ENCODE results near the gene HDAC10. TPM values are rescaled to one million over a fixed set of nuclear protein-coding genes. Genes with fewer than 3 reads are reported as not detected.
A peak's percentile ranks its signal among the peaks of the same experiment; 100 is the strongest.

HDAC10 gene
- total RNA-seq, 2 donors from 2014 or later: 57.2 to 62.8 TPM

DNA sequence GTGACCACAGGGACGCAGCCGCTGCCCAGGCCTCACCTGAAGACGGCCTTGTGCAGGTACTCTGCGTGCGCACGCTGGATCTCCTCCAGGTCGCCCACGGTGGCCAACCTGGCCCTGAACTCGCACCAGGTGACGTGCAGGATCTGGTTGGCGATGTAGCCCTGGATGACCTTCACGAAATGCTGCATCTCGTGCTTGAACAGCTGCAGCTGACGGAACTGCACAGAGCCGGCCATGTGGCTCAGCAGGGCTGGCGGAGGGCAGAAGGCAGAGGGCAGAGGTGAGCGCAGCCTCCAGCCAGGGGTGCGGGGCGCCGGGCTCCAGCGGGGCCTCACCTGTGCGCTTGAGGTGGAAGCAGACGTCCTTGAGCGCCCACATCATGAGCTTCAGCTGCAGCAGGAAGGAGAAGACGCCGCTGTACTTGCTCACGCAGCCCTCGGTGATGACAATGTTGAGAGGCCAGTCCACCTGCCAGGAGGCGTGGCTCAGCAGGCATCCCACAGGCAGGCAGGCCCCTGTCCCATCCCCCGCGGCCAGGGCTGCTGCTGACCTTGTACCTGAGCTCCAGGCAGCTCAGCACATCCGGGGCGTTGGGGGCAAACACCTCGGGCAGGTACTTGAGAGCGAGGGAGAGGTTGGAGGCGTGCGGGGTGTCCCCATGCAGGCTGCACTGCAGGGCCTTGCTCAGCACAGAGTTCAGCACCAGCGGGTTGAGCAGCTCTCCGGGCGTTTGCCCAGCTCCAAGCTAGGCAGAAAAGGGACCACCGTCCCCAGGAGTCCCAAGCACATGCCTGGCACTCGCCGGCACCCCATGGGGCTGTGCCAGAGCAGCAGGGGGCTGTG, 32.7 kb downstream of the HDAC10 start:
- Histone ChIP-seq H3K27ac (ENCODE audit: low read depth, low read length) (no peak overlapping the region), H3K4me3 (ENCODE audit: low read length) (no peak overlapping the region), H3K4me1 (ENCODE audit: control insufficient read depth, insufficient read depth, low read length) (no peaks in the 10 kb centered on the region), H3K36me3 (ENCODE audit: control insufficient read depth, insufficient read depth, low read length) (peaks cover 62% of the 10 kb centered on the region), H3K9me3 (ENCODE audit: control insufficient read depth, low read length) (no peaks in the 10 kb centered on the region), H3K27me3 (ENCODE audit: control insufficient read depth, insufficient read depth, low read length, poor library complexity, severe bottlenecking) (no peaks in the 10 kb centered on the region), H3K9ac (ENCODE audit: extremely low read depth, low read length, poor library complexity, severe bottlenecking) (no peak overlapping the region)
- H3K27ac Mint-ChIP-seq: no peak overlapping the region
- peak; percentile 59 for DNase-seq
- 91 to 95% methylated on average over 31 to 43 of the region's 43 CpGs for WGBS, 2 experiments (ENCODE audit: insufficient coverage in 1 of 2, insufficient read length in 1 of 2)
- H3K9me3 Mint-ChIP-seq: no peaks in the 10 kb centered on the region
- no peak overlapping the region for H3K4me3 Mint-ChIP-seq
- H3K4me1 Mint-ChIP-seq: no peaks in the 10 kb centered on the region
- no peak for TF ChIP-seq CTCF (conservative IDR thresholded peaks at IDR 0.05)
- peaks cover 73% of the 10 kb centered on the region for H3K36me3 Mint-ChIP-seq (ENCODE audit: low read depth)
- no peaks in the 10 kb centered on the region for H3K27me3 Mint-ChIP-seq (ENCODE audit: insufficient read depth)

DNA sequence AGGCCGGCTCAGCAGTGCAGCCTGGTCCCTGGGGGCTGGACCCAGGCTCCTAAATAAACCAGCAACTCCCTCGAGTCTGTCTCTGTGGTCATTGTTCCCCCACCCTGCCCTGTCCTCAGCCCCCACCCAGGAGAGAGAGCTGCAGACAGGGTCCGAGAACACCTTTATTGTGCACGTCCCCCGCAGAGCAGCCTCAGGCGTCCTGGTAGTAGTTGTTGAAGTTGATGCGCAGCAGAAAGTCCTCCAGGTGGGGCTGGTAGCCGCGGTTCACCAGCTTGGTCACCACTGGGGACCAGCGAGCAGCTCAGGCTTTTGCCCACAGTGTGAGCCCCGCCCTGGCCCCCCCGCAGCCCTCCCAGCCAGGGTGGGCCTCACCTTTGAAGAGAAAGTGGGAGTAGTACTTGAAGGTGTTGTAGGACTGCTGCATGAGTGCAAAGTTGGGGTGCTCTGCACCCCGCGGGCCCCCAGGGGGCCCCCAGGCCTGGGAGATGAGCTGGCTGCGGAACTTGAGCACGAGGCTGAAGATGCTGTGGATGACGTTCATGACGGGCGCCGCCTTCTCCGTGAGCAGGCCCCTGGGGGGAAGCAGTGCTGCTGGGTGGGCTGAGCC, 33.4 kb downstream of the HDAC10 start:
- no peak overlapping the region for H3K27ac ChIP-seq (ENCODE audit: low read depth, low read length)
- 92 to 93% methylated on average over 15 to 21 of the region's 21 CpGs for WGBS, 2 experiments (ENCODE audit: insufficient coverage in 1 of 2, insufficient read length in 1 of 2)

More for the DNA sequence above, 33.4 kb downstream of the HDAC10 start:
- no peaks in the 10 kb centered on the region for H3K4me1 ChIP-seq (ENCODE audit: control insufficient read depth, insufficient read depth, low read length)
- H3K9me3 Mint-ChIP-seq: no peaks in the 10 kb centered on the region
- TF ChIP-seq CTCF (conservative IDR thresholded peaks at IDR 0.05): no peak
- no peaks in the 10 kb centered on the region for H3K4me1 Mint-ChIP-seq
- H3K27me3 ChIP-seq (ENCODE audit: control insufficient read depth, insufficient read depth, low read length, poor library complexity, severe bottlenecking): no peaks in the 10 kb centered on the region
- H3K4me3 Mint-ChIP-seq: no peak overlapping the region
- peaks cover 3% of the 10 kb centered on the region for H3K9me3 ChIP-seq (ENCODE audit: control insufficient read depth, low read length)
- no peak overlapping the region for H3K9ac ChIP-seq (ENCODE audit: extremely low read depth, low read length, poor library complexity, severe bottlenecking)
- H3K27ac Mint-ChIP-seq: no peak overlapping the region
- peak; percentile 48 for DNase-seq
- H3K36me3 Mint-ChIP-seq (ENCODE audit: low read depth): peaks cover 74% of the 10 kb centered on the region
- peaks cover 64% of the 10 kb centered on the region for H3K36me3 ChIP-seq (ENCODE audit: control insufficient read depth, insufficient read depth, low read length)
- no peaks in the 10 kb centered on the region for H3K27me3 Mint-ChIP-seq (ENCODE audit: insufficient read depth)
- no peak overlapping the region for H3K4me3 ChIP-seq (ENCODE audit: low read length)
